22Rv1 (cell line): ENCODE measurements around the gene U2AF1L4.

ENCODE experiments used
- ZFX ChIP-seq: fragments of 450-650 bp; IDR thresholded peaks from 2 replicates; pipeline ENCODE4 v1.6.1; 2017; ENCODE audit warnings: antibody characterized with exemption, borderline replicate concordance
- TF ChIP-seq, protein P1 (sequence below): fragments of 450-650 bp; IDR thresholded peaks from 2 replicates; pipeline ENCODE4 v1.5.1; 2017; ENCODE audit warnings: mild to moderate bottlenecking

DNA sequence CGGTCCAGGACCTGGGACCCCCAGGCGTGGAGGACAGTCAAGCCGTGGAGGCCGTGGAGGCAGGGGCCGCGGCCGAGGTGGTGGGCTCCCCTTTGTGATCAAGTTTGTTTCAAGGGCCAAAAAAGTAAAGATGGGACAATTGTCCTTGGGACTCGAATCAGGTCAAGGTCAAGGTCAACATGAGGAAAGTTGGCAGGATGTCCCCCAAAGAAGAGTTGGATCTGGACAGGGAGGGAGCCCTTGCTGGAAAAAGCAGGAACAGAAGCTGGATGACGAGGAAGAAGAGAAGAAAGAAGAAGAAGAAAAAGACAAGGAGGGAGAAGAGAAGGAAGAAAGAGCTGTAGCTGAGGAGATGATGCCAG is 25.1 kb downstream of the U2AF1L4 start:
- TF ChIP-seq, protein P1, sequence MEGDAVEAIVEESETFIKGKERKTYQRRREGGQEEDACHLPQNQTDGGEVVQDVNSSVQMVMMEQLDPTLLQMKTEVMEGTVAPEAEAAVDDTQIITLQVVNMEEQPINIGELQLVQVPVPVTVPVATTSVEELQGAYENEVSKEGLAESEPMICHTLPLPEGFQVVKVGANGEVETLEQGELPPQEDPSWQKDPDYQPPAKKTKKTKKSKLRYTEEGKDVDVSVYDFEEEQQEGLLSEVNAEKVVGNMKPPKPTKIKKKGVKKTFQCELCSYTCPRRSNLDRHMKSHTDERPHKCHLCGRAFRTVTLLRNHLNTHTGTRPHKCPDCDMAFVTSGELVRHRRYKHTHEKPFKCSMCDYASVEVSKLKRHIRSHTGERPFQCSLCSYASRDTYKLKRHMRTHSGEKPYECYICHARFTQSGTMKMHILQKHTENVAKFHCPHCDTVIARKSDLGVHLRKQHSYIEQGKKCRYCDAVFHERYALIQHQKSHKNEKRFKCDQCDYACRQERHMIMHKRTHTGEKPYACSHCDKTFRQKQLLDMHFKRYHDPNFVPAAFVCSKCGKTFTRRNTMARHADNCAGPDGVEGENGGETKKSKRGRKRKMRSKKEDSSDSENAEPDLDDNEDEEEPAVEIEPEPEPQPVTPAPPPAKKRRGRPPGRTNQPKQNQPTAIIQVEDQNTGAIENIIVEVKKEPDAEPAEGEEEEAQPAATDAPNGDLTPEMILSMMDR = no peak
- no peak for TF ChIP-seq ZFX
